GM18519 (cell line): ENCODE data around the gene LAMA3.
A peak's percentile ranks its signal among the peaks of the same experiment; 100 is the strongest.

ENCODE experiments used
- ATAC-seq: cut with Tn5 transposase; IDR thresholded peaks from one replicate; pipeline ENCODE4 v1.9.1; 2021; ENCODE audit warnings: mild to moderate bottlenecking, moderate library complexity; ENCODE audit not compliant: unreplicated experiment, low FRiP score

Gene LAMA3

DNA sequence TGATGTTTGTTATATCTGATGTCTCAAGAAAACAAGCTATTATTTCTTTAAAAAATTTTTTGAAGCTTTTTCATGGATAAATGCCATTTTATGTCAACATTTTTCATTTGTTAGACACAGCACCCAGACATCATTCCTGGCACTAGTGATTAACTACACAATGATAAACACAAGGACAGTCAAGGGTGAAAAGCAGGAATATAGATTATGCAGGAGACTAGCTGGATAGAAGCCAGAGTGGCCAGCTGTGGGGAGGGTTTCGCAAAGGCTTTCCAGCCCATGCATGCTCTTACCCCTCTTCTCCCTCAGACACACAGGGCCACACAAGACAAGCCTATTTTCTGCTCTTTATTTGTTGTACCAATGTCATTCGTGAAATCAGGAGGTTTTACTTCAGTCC, 198.2 kb downstream of the LAMA3 start:
- no peak for ATAC-seq

DNA sequence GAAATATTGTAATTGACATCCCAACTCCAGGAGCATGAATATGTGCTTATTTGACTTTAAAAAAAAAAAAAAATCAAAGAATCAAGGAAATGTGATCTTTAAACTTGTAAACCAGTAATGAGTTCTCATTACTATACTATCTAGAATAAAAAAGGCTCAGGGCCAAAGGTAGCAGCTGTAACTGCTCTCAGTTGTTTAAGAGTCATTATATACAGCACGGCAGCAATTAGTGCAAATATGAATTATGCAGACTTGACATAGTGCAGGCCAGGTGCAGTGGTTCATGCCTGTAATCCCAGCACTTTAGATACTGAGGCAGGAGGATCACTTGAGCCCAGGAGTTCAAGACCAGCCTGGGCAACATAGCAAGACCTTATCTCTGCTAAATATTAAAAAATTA, 199.6 kb downstream of the LAMA3 start:
- no peak for ATAC-seq

- no peak for ATAC-seq
These were observed 200.7 kb downstream of the LAMA3 start for GRCh38 chr18:23889907-23890306.

GRCh38 chr18:23890589-23890988, 201.3 kb downstream of the LAMA3 start:
- ATAC-seq: no peak

GRCh38 chr18:23893653-23894052, 204.4 kb downstream of the LAMA3 start:
- no peak for ATAC-seq

DNA sequence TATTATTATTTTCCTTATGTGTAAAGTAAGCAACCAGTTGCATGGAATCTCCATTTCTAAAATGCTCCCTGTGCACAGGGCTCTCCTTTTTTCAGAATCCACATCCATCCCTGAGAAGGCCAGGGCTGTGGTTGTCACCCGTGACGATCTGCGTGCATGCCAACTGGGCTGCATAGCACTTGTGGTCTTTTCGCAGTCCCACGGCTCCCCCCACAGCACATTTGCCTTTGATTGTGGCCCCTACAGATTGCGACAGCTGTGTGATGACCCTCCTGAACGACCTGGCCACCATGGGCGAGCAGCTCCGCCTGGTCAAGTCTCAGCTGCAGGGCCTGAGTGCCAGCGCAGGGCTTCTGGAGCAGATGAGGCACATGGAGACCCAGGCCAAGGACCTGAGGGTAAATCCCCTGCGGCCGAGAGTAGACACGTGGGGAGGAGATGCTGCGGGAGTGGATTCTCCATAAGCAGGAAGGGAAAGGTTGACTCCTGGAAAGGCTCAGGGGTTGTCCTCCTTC, 205.5 kb downstream of the LAMA3 start:
- ATAC-seq: no peak

- ATAC-seq: no peak
These were observed 208.0 kb downstream of the LAMA3 start for GRCh38 chr18:23897291-23897690.

- no peak for ATAC-seq
These were observed 208.5 kb downstream of the LAMA3 start for GRCh38 chr18:23897733-23898132.

- no peak for ATAC-seq
These were observed 211.7 kb downstream of the LAMA3 start for GRCh38 chr18:23900994-23901393.

DNA sequence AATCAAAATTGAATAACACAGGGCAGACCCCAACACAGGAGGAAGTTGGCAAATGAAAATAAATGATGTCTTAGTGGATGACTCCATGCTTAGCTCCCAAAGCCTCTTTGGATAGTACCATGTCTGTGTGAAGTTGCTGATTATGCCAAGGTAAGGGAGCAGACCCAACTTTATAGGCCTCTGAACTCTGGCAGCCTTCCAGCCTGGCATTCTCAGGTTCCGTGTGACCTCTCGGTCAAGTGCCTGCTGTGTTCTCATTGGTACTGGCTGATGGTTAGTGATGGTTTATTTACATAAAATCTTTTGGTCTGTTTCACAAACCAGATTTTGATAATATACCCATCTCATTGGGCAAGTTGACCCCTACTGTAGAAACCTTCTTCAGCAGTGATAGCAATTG, 213.1 kb downstream of the LAMA3 start:
- ATAC-seq: no peak

DNA sequence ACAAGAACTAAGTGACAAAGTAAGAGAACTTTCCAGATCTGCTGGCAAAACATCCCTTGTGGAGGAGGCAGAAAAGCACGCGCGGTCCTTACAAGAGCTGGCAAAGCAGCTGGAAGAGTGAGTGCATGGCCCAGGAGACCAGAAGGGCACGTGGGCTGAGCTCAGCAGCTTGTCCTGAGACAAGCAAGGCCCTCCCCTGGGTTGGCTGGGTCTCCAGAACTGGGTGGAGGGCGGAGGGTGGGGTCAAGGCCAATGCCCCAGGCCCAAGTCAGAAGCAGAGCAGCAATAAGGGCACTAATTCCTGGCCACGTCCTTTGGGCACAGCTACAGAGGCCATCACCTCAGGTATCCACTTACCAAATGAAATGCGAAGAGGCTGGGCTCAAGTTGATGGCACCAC, 214.7 kb downstream of the LAMA3 start:
- ATAC-seq: no peak

- no peak for ATAC-seq
These were observed 217.4 kb downstream of the LAMA3 start for GRCh38 chr18:23906658-23907057.

DNA sequence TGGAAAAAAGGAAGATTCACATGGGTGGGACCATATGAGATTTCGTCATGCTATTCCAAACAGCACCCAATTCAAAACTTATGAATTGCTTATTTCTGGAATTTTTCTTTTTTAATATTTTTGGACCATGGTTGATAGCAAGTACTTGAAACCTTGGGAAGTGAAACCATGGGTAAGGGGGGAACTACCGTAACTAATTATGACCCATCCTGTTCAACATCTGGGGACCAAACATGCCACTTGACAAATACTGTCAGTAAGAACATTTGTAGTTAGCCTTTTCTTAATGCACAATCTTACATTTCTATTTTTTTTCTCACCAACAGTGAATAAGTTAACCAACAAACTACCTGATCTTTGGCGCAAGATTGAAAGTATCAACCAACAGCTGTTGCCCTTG, 219.6 kb downstream of the LAMA3 start:
- no peak for ATAC-seq

DNA sequence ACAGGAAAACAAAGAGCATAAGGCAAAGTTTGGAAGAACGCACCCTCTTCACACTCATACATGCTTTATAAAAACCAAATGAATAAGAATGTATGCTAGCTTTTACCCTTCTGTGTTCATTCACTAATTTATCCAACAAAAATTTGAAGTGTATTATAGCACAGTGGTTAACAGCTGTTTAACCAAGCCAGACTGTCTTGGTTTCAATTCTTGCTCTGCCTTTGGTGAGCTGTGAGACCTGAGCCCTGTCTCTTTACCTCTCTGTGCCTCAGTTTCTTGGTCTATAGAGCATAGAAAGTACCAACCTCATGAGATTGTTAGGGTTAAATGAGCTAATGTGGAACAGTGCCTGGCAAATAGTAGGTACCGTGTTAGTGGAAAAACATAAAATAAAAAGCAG, 220.8 kb downstream of the LAMA3 start:
- no peak for ATAC-seq

DNA sequence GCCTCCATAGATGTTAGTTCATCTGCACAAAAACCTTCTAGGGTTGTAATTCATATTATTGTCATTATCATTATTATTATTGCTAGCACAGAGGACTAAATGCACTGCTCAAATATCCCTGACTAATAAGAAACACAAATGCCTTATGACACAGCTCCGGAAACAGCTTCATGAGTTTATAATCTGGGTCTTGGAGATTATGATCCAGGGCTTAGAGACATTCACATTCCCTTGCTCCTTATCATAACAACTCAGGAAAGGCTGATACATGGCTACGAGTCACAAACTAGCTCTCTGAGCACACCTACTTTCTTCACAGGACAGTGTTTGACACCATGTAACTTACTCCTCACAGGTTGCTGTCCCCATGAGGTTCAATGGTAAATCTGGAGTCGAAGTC, 223.1 kb downstream of the LAMA3 start:
- ATAC-seq: no peak

GRCh38 chr18:23916338-23916737, 227.1 kb downstream of the LAMA3 start:
- ATAC-seq: no peak

DNA sequence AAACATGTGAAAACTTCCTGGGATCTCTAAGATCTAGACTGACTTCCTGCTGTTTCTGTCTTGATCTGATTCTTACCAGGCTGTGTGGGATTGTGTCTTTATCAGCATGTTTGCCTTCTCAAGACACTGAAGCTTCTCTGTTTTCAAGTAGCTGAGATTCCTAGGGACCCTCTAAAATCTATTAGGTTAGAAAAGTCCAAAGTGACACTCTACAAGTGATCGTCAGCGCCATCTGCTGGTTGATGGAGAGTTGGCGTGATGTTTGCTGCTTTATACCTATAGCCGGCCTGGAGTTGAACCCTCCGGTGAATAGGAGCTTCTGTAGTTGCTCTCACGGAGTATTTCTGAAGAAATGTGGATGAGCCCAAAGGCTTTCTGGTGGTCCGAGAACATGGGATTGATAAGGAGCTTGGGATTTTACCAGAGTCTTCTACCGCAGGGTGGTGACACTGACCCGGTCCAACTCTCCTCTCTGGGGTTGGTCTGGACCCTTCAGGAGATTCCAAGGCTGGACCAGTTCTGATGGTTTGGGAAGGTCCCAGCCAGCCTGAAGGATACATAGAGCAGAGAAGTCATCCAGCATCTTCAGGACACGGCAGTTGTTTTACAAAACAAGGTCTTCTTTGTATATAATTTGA, 229.3 kb downstream of the LAMA3 start:
- ATAC-seq: peak; percentile 56

- no peak for ATAC-seq
These were observed 230.8 kb downstream of the LAMA3 start for GRCh38 chr18:23920054-23920453.

- ATAC-seq: no peak
These were observed 232.5 kb downstream of the LAMA3 start for GRCh38 chr18:23921716-23922285.

DNA sequence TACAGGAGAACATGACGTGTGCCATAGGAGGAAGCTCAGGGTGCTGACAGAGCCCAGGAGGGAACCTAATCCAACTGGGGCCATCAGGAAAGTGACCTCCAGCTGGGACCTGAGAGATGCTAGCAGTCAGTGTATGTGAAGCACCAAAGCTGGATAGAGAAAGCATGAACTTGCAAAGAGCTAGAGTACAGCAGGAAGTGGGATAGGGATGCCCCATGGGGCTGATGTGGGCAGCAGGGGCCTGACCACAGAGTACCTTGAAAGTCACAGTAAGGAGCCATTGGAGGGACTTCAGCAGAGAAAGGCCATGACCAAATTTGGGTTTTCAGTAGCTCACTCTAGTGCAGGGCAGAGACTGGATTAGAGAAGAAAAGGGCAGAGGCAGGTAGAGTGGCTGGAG, 233.7 kb downstream of the LAMA3 start:
- ATAC-seq: no peak

DNA sequence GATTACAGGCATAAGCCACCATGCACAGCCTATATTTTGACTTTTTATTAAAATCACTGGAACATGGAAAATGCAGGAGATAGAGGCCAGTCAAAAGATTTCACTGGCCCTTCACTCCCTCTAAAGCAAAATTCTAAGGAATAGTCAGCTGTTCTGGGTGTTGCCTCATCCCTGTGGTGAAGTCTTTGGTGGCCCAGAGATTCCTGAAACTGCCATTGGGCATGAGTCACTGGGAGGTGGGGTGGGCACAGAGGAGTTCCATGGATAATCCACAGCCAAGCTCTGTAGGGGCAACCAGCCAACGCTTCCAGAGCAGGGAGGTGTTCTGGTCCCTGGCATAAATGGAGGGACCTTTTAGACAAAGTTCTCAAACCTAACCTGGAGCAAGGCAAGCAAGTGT, 235.6 kb downstream of the LAMA3 start:
- no peak for ATAC-seq

DNA sequence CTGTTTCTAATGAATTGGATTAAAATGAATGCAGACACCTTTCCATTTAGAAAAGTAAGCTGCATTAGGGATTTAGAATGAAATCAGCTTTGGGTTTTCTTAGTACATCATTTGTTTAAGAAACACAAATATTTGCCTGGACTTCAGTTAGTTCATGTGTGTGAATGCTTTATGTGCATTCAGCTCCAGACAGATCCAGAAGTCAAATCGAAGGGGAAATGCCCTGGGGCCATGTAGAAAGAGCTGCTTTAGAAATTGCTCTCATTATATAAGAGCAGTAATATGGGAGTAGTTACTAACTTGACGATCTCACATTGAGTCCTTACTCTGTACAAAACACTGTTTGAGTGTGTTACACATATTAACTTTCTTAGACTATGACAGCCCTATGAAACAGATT, 237.3 kb downstream of the LAMA3 start:
- no peak for ATAC-seq
